ENCODE data around the gene ABHD17C. TPM values are rescaled to one million over a fixed set of nuclear protein-coding genes. Genes with fewer than 3 reads are reported as not detected.

ABHD17C gene
- total RNA-seq, 1 experiment from 2014 or later = 10.3 TPM

- Histone ChIP-seq H3K4me2 (ENCODE audit: low read length) (no peak overlapping the region), H3K9ac (ENCODE audit: low read length) (no peak overlapping the region), H3K36me3 (ENCODE audit: low read depth, low read length) (no peaks in the 10 kb centered on the region), H3K4me1 (ENCODE audit: insufficient read depth, low read length) (peaks cover 47% of the 10 kb centered on the region), H4K20me1 (ENCODE audit: low read length) (no peaks in the 10 kb centered on the region), H3K9me2 (replicated peaks; ENCODE audit: low read length) (no peaks in the 10 kb centered on the region), H3K27me3 (ENCODE audit: low read length) (no peaks in the 10 kb centered on the region), H3K79me2 (ENCODE audit: low read length) (no peaks in the 10 kb centered on the region), H3K9me3 (ENCODE audit: low read length) (no peaks in the 10 kb centered on the region), H2AFZ (ENCODE audit: low read length) (no peak overlapping the region), H3F3A (ENCODE audit: low read length, unreplicated experiment) (no peaks in the 10 kb centered on the region), H3K4me3 (ENCODE audit: low read length) (no peak overlapping the region), H3K27ac (ENCODE audit: low read length) (0 out of 2 replicates have a peak overlapping the region, but pooled peaks have one; percentile 2)
- DNase-seq = no peak
- intact Hi-C loops (cut with micrococcal nuclease) = no loop called here
- POLR2A ChIA-PET (ENCODE audit: unreplicated experiment) = no interaction called here
- no TSS peak for BruUV-seq (replicated peaks)
- CTCF ChIA-PET = no interaction called here
- TF ChIP-seq EZH2phosphoT487 (IDR thresholded peaks at IDR 0.05; ENCODE audit: borderline replicate concordance, low read length) = no peak
- TF ChIP-seq CTCF (conservative IDR thresholded peaks at IDR 0.05; ENCODE audit: low read depth, low read length) = no peak
- TF ChIP-seq EZH2 (IDR thresholded peaks at IDR 0.05; ENCODE audit: low read length, unreplicated experiment) = no peak
- no peak for ATAC-seq
Measured at GRCh38 chr15:80673561-80674244, 21.4 kb upstream of the ABHD17C start.

- intact Hi-C loops (cut with micrococcal nuclease) = no loop called here
- no TSS peak for BruUV-seq (replicated peaks)
- Histone ChIP-seq H3K27ac (ENCODE audit: low read length) (0 out of 2 replicates have a peak overlapping the region, but pooled peaks have one; percentile 2), H3K79me2 (ENCODE audit: low read length) (no peaks in the 10 kb centered on the region), H3K4me3 (ENCODE audit: low read length) (no peak overlapping the region), H3K9me3 (ENCODE audit: low read length) (no peaks in the 10 kb centered on the region), H4K20me1 (ENCODE audit: low read length) (no peaks in the 10 kb centered on the region), H3K9me2 (replicated peaks; ENCODE audit: low read length) (no peaks in the 10 kb centered on the region), H3K27me3 (ENCODE audit: low read length) (no peaks in the 10 kb centered on the region), H2AFZ (ENCODE audit: low read length) (no peak overlapping the region), H3K36me3 (ENCODE audit: low read depth, low read length) (no peaks in the 10 kb centered on the region), H3K9ac (ENCODE audit: low read length) (no peak overlapping the region), H3K4me2 (ENCODE audit: low read length) (no peak overlapping the region), H3K4me1 (ENCODE audit: insufficient read depth, low read length) (peaks cover 50% of the 10 kb centered on the region), H3F3A (ENCODE audit: low read length, unreplicated experiment) (no peaks in the 10 kb centered on the region)
- CTCF ChIA-PET = no interaction called here
- POLR2A ChIA-PET (ENCODE audit: unreplicated experiment) = no interaction called here
- DNase-seq (no peak), ATAC-seq (no peak; the same call in 1 of the 2 replicates)
- TF ChIP-seq EZH2phosphoT487 (IDR thresholded peaks at IDR 0.05; ENCODE audit: borderline replicate concordance, low read length) (no peak), EZH2 (IDR thresholded peaks at IDR 0.05; ENCODE audit: low read length, unreplicated experiment) (no peak), CTCF (conservative IDR thresholded peaks at IDR 0.05; ENCODE audit: low read depth, low read length) (no peak)
Measured at GRCh38 chr15:80674245-80674614, 20.9 kb upstream of the ABHD17C start.

- peak overlapping the region; percentile 99 for H3K27ac ChIP-seq (ENCODE audit: low read length)
- peaks cover 54% of the 10 kb centered on the region for H3K4me1 ChIP-seq (ENCODE audit: insufficient read depth, low read length)
- BruUV-seq (replicated peaks) = no TSS peak
- ChIA-PET CTCF (no interaction called here), POLR2A (ENCODE audit: unreplicated experiment) (no interaction called here)
- no peaks in the 10 kb centered on the region for H3K79me2 ChIP-seq (ENCODE audit: low read length)
- intact Hi-C loops (cut with micrococcal nuclease) = no loop called here
- ATAC-seq (no peak; the same call in 1 of the 2 replicates), DNase-seq (peak; percentile 84)
- H3K9me2 ChIP-seq (replicated peaks; ENCODE audit: low read length) = no peaks in the 10 kb centered on the region
- no peak overlapping the region for H3K4me3 ChIP-seq (ENCODE audit: low read length)
- no peaks in the 10 kb centered on the region for H3K27me3 ChIP-seq (ENCODE audit: low read length)
- no peaks in the 10 kb centered on the region for H3K9me3 ChIP-seq (ENCODE audit: low read length)
- H3K4me2 ChIP-seq (ENCODE audit: low read length) = peak overlapping the region; percentile 49
- peak overlapping the region; percentile 29; the same call in 1 of the 2 replicates for H3K9ac ChIP-seq (ENCODE audit: low read length)
- no peaks in the 10 kb centered on the region for H4K20me1 ChIP-seq (ENCODE audit: low read length)
- no peaks in the 10 kb centered on the region for H3K36me3 ChIP-seq (ENCODE audit: low read depth, low read length)
- H2AFZ ChIP-seq (ENCODE audit: low read length) = no peak overlapping the region
- TF ChIP-seq EZH2phosphoT487 (IDR thresholded peaks at IDR 0.05; ENCODE audit: borderline replicate concordance, low read length) (no peak), EZH2 (IDR thresholded peaks at IDR 0.05; ENCODE audit: low read length, unreplicated experiment) (no peak), CTCF (conservative IDR thresholded peaks at IDR 0.05; ENCODE audit: low read depth, low read length) (no peak)
- H3F3A ChIP-seq (ENCODE audit: low read length, unreplicated experiment) = no peaks in the 10 kb centered on the region
Measured at GRCh38 chr15:80677041-80677440, 18.1 kb upstream of the ABHD17C start.

Measured in PC-3 (cell line).